Measurements from ENCODE around the gene PTPRT.

PTPRT gene

GRCh38 chr20:42158272-42158671 lies 1031.4 kb downstream of the PTPRT start:
- Histone ChIP-seq H3K4me1 (ENCODE audit: control insufficient read depth in 5 of 5, insufficient read depth in 5 of 5, low read length in 5 of 5) (no peaks in the 10 kb centered on the region), H3K27me3 (ENCODE audit: control insufficient read depth in 5 of 5, insufficient read depth in 4 of 5, low read length in 5 of 5) (peaks cover 0 to 3% (median 0%) of the 10 kb centered on the region in 5 donors), H3K36me3 (ENCODE audit: control insufficient read depth in 5 of 5, insufficient read depth in 5 of 5, low read length in 5 of 5) (no peaks in the 10 kb centered on the region), H3K9me3 (ENCODE audit: control insufficient read depth in 5 of 5, low read length in 5 of 5) (no peaks in the 10 kb centered on the region), H3K4me3 (ENCODE audit: low read depth in 1 of 5, low read length in 5 of 5) (no peak overlapping the region), H3K9ac (ENCODE audit: low read length in 5 of 5) (no peak overlapping the region), H3K27ac (ENCODE audit: low read depth, low read length) (no peak overlapping the region)

GRCh38 chr20:42155586-42155985 lies 1034.1 kb downstream of the PTPRT start:
- H3K4me3 ChIP-seq (ENCODE audit: low read depth in 1 of 5, low read length in 5 of 5), result no peak overlapping the region

DNA sequence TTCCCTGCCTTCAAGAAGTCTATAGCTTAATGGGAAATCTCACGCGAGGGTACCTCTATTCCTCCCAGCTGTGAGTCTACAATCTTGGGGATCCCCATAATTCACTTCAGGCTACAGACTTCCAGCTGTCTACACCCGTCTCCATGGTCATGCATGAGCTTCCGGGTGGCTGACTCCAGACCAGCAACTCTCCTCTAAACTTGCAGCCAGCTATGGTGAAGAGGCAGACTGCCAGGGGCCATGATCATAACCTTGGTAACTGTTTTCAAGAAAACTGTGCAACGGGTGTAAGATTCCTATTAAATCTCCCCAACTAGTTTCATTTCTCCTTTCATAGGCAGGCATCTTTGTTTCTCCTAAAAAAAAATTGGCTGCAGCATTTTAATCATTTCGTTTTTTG lies 1037.1 kb downstream of the PTPRT start:
- no peak overlapping the region for H3K9ac ChIP-seq (ENCODE audit: low read length in 5 of 5)
- H3K4me1 ChIP-seq (ENCODE audit: control insufficient read depth in 5 of 5, insufficient read depth in 5 of 5, low read length in 5 of 5), result no peaks in the 10 kb centered on the region
- H3K27me3 ChIP-seq (ENCODE audit: control insufficient read depth in 5 of 5, insufficient read depth in 4 of 5, low read length in 5 of 5), result peaks cover 0 to 4% (median 0%) of the 10 kb centered on the region in 5 donors
- no peak overlapping the region for H3K4me3 ChIP-seq (ENCODE audit: low read depth in 1 of 5, low read length in 5 of 5)
- H3K9me3 ChIP-seq (ENCODE audit: control insufficient read depth in 5 of 5, low read length in 5 of 5), result no peaks in the 10 kb centered on the region
- H3K27ac ChIP-seq (ENCODE audit: low read depth, low read length), result no peak overlapping the region
- no peaks in the 10 kb centered on the region for H3K36me3 ChIP-seq (ENCODE audit: control insufficient read depth in 5 of 5, insufficient read depth in 5 of 5, low read length in 5 of 5)

More at GRCh38 chr20:42155586-42155985, 1034.1 kb downstream of the PTPRT start:
- H3K9ac ChIP-seq (ENCODE audit: low read length in 5 of 5), result no peak overlapping the region
- peaks cover 0 to 3% (median 0%) of the 10 kb centered on the region in 5 donors for H3K27me3 ChIP-seq (ENCODE audit: control insufficient read depth in 5 of 5, insufficient read depth in 4 of 5, low read length in 5 of 5)
- H3K27ac ChIP-seq (ENCODE audit: low read depth, low read length), result no peak overlapping the region
- no peaks in the 10 kb centered on the region for H3K4me1 ChIP-seq (ENCODE audit: control insufficient read depth in 5 of 5, insufficient read depth in 5 of 5, low read length in 5 of 5)
- no peaks in the 10 kb centered on the region for H3K9me3 ChIP-seq (ENCODE audit: control insufficient read depth in 5 of 5, low read length in 5 of 5)
- no peaks in the 10 kb centered on the region for H3K36me3 ChIP-seq (ENCODE audit: control insufficient read depth in 5 of 5, insufficient read depth in 5 of 5, low read length in 5 of 5)

GRCh38 chr20:42150230-42150629 lies 1039.5 kb downstream of the PTPRT start:
- H3K4me3 ChIP-seq (ENCODE audit: low read depth in 1 of 5, low read length in 5 of 5), result no peak overlapping the region
- H3K9me3 ChIP-seq (ENCODE audit: control insufficient read depth in 5 of 5, low read length in 5 of 5), result no peaks in the 10 kb centered on the region
- no peak overlapping the region for H3K9ac ChIP-seq (ENCODE audit: low read length in 5 of 5)
- H3K27ac ChIP-seq (ENCODE audit: low read depth, low read length), result no peak overlapping the region
- no peaks in the 10 kb centered on the region for H3K4me1 ChIP-seq (ENCODE audit: control insufficient read depth in 5 of 5, insufficient read depth in 5 of 5, low read length in 5 of 5)
- peaks cover 0 to 4% (median 0%) of the 10 kb centered on the region in 5 donors for H3K27me3 ChIP-seq (ENCODE audit: control insufficient read depth in 5 of 5, insufficient read depth in 4 of 5, low read length in 5 of 5)
- no peaks in the 10 kb centered on the region for H3K36me3 ChIP-seq (ENCODE audit: control insufficient read depth in 5 of 5, insufficient read depth in 5 of 5, low read length in 5 of 5)

DNA sequence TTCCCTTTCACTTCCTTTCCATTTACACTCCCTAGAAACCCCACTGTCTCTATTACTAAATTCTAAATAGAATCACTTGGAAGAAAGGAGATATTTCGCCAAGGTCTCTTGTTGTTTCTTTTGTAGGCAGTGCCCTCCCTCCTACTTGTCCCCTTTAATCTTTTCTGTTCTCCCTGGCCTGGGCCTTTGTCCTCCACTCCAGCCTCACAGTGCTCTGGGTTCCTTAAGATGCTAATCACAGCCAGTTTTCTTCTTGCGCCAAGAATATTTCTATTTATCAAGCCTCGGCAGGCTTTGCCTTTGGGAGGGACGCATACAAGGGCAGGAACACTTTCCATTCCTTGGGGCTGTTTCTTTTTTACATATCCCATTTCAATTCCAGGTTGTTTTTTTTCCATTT lies 1051.0 kb downstream of the PTPRT start:
- H3K36me3 ChIP-seq (ENCODE audit: control insufficient read depth in 5 of 5, insufficient read depth in 5 of 5, low read length in 5 of 5), result no peaks in the 10 kb centered on the region
- no peak overlapping the region for H3K27ac ChIP-seq (ENCODE audit: low read depth, low read length)

DNA sequence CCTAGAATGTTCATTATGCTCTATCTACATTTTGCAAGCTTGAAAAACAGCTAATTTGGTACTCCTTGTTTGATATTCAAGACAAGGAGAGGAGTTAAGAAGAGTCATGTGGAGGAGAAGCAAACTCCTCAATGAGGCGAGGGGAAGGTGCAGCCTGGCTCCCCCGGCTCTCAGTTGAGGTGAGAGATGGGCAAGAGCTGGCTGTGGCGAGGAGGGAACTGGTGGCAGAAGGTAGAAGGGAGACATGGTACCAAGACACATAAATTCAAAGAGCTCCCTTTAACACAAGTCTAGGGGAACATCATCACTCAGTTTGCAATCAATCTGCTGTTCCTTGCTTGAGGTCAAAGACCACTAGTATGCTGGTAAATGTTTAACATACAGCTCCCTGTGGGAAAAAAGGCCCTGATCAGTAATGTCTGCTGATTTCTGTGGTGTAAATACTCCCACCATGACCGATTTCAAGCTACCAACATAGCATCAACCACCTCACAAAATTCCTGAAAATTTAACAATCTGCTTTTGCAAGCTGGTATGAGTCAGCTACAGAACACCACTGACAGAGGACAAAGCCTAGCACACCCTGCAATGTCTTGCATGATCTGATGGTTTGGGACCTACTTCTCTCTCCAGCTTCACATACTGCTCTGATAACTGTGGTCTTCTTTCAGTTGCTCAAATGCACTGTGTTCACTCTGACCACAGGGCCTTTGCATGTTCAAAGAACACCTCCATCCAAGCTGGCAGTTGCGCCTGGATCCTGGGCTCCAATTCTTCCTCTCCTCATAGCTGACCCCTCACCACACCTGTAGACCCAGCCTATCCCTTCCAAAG lies 1055.2 kb downstream of the PTPRT start:
- H3K9me3 ChIP-seq (ENCODE audit: control insufficient read depth in 5 of 5, low read length in 5 of 5), result no peaks in the 10 kb centered on the region
- no peaks in the 10 kb centered on the region for H3K4me1 ChIP-seq (ENCODE audit: control insufficient read depth in 5 of 5, insufficient read depth in 5 of 5, low read length in 5 of 5)
- H3K27me3 ChIP-seq (ENCODE audit: control insufficient read depth in 5 of 5, insufficient read depth in 4 of 5, low read length in 5 of 5), result peaks cover 0 to 5% (median 0%) of the 10 kb centered on the region in 5 donors
- no peak overlapping the region for H3K9ac ChIP-seq (ENCODE audit: low read length in 5 of 5)
- no peaks in the 10 kb centered on the region for H3K36me3 ChIP-seq (ENCODE audit: control insufficient read depth in 5 of 5, insufficient read depth in 5 of 5, low read length in 5 of 5)
- H3K27ac ChIP-seq (ENCODE audit: low read depth, low read length), result no peak overlapping the region
- no peak overlapping the region for H3K4me3 ChIP-seq (ENCODE audit: low read depth in 1 of 5, low read length in 5 of 5)

More for the DNA sequence above, 1051.0 kb downstream of the PTPRT start:
- Histone ChIP-seq H3K27me3 (ENCODE audit: control insufficient read depth in 5 of 5, insufficient read depth in 4 of 5, low read length in 5 of 5) (peaks cover 0 to 5% (median 0%) of the 10 kb centered on the region in 5 donors), H3K4me1 (ENCODE audit: control insufficient read depth in 5 of 5, insufficient read depth in 5 of 5, low read length in 5 of 5) (no peaks in the 10 kb centered on the region), H3K4me3 (ENCODE audit: low read depth in 1 of 5, low read length in 5 of 5) (no peak overlapping the region), H3K9ac (ENCODE audit: low read length in 5 of 5) (no peak overlapping the region), H3K9me3 (ENCODE audit: control insufficient read depth in 5 of 5, low read length in 5 of 5) (no peaks in the 10 kb centered on the region)

- H3K4me1 ChIP-seq (ENCODE audit: control insufficient read depth in 5 of 5, insufficient read depth in 5 of 5, low read length in 5 of 5), result no peaks in the 10 kb centered on the region
- H3K4me3 ChIP-seq (ENCODE audit: low read depth in 1 of 5, low read length in 5 of 5), result no peak overlapping the region
- H3K9me3 ChIP-seq (ENCODE audit: control insufficient read depth in 5 of 5, low read length in 5 of 5), result no peaks in the 10 kb centered on the region
- no peaks in the 10 kb centered on the region for H3K36me3 ChIP-seq (ENCODE audit: control insufficient read depth in 5 of 5, insufficient read depth in 5 of 5, low read length in 5 of 5)
- peaks cover 0 to 5% (median 0%) of the 10 kb centered on the region in 5 donors for H3K27me3 ChIP-seq (ENCODE audit: control insufficient read depth in 5 of 5, insufficient read depth in 4 of 5, low read length in 5 of 5)
- H3K27ac ChIP-seq (ENCODE audit: low read depth, low read length), result no peak overlapping the region
- H3K9ac ChIP-seq (ENCODE audit: low read length in 5 of 5), result no peak overlapping the region
Measured at GRCh38 chr20:42130810-42131596, 1058.7 kb downstream of the PTPRT start.

DNA sequence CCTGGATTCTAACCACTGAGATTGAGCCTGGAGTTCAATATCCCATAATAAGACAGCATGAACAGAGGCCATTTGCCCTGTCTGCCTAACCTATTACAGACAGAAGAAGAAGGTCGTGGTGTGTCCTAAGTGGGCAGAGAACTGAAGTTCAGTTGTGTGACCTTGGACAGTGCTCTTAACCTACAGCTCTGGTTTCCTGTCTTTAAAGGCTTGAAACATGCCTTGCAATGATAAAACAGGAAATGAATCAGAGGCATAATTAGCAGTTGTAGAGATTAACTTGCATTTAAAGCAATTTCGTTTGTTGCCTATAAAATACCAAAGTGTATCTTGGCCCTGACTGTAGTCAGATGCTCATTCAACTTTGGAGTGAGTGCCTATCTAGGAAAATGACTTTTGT lies 1064.3 kb downstream of the PTPRT start:
- Histone ChIP-seq H3K36me3 (ENCODE audit: control insufficient read depth in 5 of 5, insufficient read depth in 5 of 5, low read length in 5 of 5) (no peaks in the 10 kb centered on the region), H3K4me3 (ENCODE audit: low read depth in 1 of 5, low read length in 5 of 5) (no peak overlapping the region), H3K27ac (ENCODE audit: low read depth, low read length) (no peak overlapping the region), H3K9me3 (ENCODE audit: control insufficient read depth in 5 of 5, low read length in 5 of 5) (no peaks in the 10 kb centered on the region), H3K9ac (ENCODE audit: low read length in 5 of 5) (no peak overlapping the region), H3K27me3 (ENCODE audit: control insufficient read depth in 5 of 5, insufficient read depth in 4 of 5, low read length in 5 of 5) (no peaks in the 10 kb centered on the region), H3K4me1 (ENCODE audit: control insufficient read depth in 5 of 5, insufficient read depth in 5 of 5, low read length in 5 of 5) (no peaks in the 10 kb centered on the region)

GRCh38 chr20:42123981-42124473 lies 1065.7 kb downstream of the PTPRT start:
- Histone ChIP-seq H3K36me3 (ENCODE audit: control insufficient read depth in 5 of 5, insufficient read depth in 5 of 5, low read length in 5 of 5) (no peaks in the 10 kb centered on the region), H3K27me3 (ENCODE audit: control insufficient read depth in 5 of 5, insufficient read depth in 4 of 5, low read length in 5 of 5) (peaks cover 0 to 5% (median 0%) of the 10 kb centered on the region in 5 donors), H3K27ac (ENCODE audit: low read depth, low read length) (no peak overlapping the region), H3K4me3 (ENCODE audit: low read depth in 1 of 5, low read length in 5 of 5) (no peak overlapping the region), H3K9me3 (ENCODE audit: control insufficient read depth in 5 of 5, low read length in 5 of 5) (no peaks in the 10 kb centered on the region), H3K4me1 (ENCODE audit: control insufficient read depth in 5 of 5, insufficient read depth in 5 of 5, low read length in 5 of 5) (no peaks in the 10 kb centered on the region), H3K9ac (ENCODE audit: low read length in 5 of 5) (no peak overlapping the region)
